Chondrocyte (in vitro differentiated cells): ENCODE data around the gene PCDHGB4. TPM values are rescaled to one million over a fixed set of nuclear protein-coding genes. Genes with fewer than 3 reads are reported as not detected.

Experiments
- DNase-seq: peaks from one replicate; pipeline ENCODE4 v3.0.0; 2021; ENCODE audit warnings: mixed read lengths, low spot score
- H3K27ac Mint-ChIP-seq: one replicate; pipeline ENCODE4 v1.8.0; 2021; ENCODE audit warnings: mild to moderate bottlenecking, moderate library complexity, mixed read lengths; ENCODE audit not compliant: unreplicated experiment
- H3K27me3 Mint-ChIP-seq: 2 replicates; pipeline ENCODE4 v1.8.0; 2021; ENCODE audit warnings: low read depth, mixed read lengths
- H3K36me3 Mint-ChIP-seq: 2 replicates; pipeline ENCODE4 v1.8.0; 2021; ENCODE audit warnings: low read depth, mixed read lengths
- H3K4me1 Mint-ChIP-seq: 2 replicates; pipeline ENCODE4 v1.8.0; 2021; ENCODE audit warnings: low read depth, mild to moderate bottlenecking, mixed read lengths
- H3K4me3 Mint-ChIP-seq: one replicate; pipeline ENCODE4 v1.8.0; 2021; ENCODE audit warnings: mild to moderate bottlenecking, moderate library complexity, mixed read lengths; ENCODE audit not compliant: unreplicated experiment
- H3K9me3 Mint-ChIP-seq: 2 replicates; pipeline ENCODE4 v1.8.0; 2021; ENCODE audit warnings: low read depth, mixed read lengths
- total RNA-seq: library from RNA; stranded (reverse); gene quantifications from 3 replicates; pipeline ENCODE4 v1.2.1, GENCODE V29; 2021
- TF ChIP-seq, protein P1 (sequence below): fragments of 200-600 bp; sonication (generic); IDR thresholded peaks from 2 replicates; pipeline ENCODE4 v1.5.0; 2021; ENCODE audit warnings: antibody characterized with exemption, mild to moderate bottlenecking, moderate library complexity

The PCDHGB4 gene
- total RNA-seq, 1 donor from 2014 or later = 14.2 TPM

DNA sequence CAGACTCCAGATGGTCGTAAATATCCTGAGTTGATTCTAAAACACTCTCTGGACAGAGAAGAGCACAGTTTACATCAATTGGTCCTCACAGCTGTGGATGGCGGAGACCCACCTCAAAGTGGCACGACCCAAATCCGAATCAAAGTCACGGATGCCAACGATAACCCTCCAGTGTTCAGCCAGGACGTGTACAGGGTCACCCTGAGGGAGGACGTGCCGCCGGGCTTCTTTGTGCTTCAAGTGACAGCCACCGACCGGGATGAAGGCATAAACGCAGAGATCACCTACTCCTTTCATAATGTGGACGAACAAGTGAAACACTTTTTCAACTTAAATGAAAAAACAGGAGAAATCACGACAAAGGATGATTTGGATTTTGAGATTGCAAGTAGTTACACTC lies 26.8 kb upstream of the PCDHGB4 start:
- peaks cover 18% of the 10 kb centered on the region for H3K36me3 Mint-ChIP-seq
- no peak for DNase-seq
- TF ChIP-seq, protein P1, sequence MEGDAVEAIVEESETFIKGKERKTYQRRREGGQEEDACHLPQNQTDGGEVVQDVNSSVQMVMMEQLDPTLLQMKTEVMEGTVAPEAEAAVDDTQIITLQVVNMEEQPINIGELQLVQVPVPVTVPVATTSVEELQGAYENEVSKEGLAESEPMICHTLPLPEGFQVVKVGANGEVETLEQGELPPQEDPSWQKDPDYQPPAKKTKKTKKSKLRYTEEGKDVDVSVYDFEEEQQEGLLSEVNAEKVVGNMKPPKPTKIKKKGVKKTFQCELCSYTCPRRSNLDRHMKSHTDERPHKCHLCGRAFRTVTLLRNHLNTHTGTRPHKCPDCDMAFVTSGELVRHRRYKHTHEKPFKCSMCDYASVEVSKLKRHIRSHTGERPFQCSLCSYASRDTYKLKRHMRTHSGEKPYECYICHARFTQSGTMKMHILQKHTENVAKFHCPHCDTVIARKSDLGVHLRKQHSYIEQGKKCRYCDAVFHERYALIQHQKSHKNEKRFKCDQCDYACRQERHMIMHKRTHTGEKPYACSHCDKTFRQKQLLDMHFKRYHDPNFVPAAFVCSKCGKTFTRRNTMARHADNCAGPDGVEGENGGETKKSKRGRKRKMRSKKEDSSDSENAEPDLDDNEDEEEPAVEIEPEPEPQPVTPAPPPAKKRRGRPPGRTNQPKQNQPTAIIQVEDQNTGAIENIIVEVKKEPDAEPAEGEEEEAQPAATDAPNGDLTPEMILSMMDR = no peak
- no peaks in the 10 kb centered on the region for H3K4me1 Mint-ChIP-seq
- H3K27ac Mint-ChIP-seq = no peak overlapping the region
- peaks cover 72% of the 10 kb centered on the region for H3K9me3 Mint-ChIP-seq
- no peak overlapping the region for H3K4me3 Mint-ChIP-seq
- no peaks in the 10 kb centered on the region for H3K27me3 Mint-ChIP-seq

DNA sequence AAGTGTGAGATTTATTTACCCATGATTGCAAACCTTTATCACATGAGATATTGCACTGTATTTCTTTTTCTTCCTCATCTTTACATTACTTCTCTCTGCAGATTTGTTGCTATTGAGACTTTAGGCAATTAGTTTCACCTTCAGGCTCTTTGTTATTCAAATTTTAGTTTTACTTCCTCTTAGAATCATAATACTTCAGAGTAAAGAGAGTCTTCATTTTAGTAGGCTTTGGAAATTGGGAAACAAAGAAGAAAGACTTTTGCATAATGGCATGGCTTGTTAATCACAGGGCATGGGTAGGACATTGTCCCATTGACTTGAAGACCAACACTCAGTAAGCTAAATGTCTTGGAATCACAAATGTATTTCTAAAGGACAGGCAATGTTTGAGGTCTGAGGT lies 24.8 kb upstream of the PCDHGB4 start:
- H3K4me1 Mint-ChIP-seq = no peaks in the 10 kb centered on the region
- no peak for DNase-seq
- no peaks in the 10 kb centered on the region for H3K27me3 Mint-ChIP-seq
- H3K36me3 Mint-ChIP-seq = peaks cover 12% of the 10 kb centered on the region
- TF ChIP-seq, protein P1 = no peak
- H3K27ac Mint-ChIP-seq = no peak overlapping the region
- H3K4me3 Mint-ChIP-seq = no peak overlapping the region
- peaks cover 68% of the 10 kb centered on the region for H3K9me3 Mint-ChIP-seq

DNA sequence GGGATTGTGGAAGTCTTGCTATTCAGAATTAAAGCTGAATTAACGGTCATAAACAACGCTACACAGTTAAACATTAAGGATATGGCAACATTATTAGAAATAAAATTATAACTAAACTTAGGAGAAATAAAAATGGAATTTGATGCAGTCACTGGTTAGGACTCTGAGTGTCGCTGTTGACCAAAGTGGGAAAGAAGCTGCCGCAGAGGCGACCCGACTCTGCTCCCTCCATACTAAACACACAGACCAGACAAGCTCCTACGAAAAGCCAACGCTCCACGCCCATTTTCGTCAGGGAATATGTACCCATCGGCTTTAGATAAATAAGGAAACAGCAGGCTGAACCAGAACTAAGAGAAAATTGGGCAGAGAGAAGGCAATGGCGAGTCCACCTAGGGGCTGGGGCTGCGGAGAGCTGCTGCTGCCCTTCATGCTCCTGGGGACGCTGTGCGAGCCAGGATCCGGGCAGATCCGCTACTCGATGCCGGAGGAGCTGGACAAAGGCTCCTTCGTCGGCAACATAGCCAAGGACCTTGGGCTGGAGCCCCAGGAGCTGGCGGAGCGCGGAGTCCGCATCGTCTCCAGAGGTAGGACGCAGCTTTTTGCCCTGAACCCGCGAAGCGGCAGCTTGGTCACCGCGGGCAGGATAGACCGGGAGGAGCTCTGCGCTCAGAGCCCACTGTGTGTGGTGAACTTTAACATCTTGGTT lies 23.4 kb upstream of the PCDHGB4 start, which contains the start of gene PCDHGA5:
PCDHGA5 (plus strand) TSS at position 211 of the 709 bp plus-strand sequence; CDS start at position 380, 169 bp downstream.
- Mint-ChIP-seq H3K27me3 (no peaks in the 10 kb centered on the region), H3K36me3 (peaks cover 12% of the 10 kb centered on the region), H3K4me3 (no peak within 1 kb of the TSS), H3K27ac (no peak within 1 kb of the TSS), H3K9me3 (peaks cover 67% of the 10 kb centered on the region), H3K4me1 (no peaks in the 10 kb centered on the region)
- TF ChIP-seq, protein P1 = no peak
- no peak for DNase-seq

DNA sequence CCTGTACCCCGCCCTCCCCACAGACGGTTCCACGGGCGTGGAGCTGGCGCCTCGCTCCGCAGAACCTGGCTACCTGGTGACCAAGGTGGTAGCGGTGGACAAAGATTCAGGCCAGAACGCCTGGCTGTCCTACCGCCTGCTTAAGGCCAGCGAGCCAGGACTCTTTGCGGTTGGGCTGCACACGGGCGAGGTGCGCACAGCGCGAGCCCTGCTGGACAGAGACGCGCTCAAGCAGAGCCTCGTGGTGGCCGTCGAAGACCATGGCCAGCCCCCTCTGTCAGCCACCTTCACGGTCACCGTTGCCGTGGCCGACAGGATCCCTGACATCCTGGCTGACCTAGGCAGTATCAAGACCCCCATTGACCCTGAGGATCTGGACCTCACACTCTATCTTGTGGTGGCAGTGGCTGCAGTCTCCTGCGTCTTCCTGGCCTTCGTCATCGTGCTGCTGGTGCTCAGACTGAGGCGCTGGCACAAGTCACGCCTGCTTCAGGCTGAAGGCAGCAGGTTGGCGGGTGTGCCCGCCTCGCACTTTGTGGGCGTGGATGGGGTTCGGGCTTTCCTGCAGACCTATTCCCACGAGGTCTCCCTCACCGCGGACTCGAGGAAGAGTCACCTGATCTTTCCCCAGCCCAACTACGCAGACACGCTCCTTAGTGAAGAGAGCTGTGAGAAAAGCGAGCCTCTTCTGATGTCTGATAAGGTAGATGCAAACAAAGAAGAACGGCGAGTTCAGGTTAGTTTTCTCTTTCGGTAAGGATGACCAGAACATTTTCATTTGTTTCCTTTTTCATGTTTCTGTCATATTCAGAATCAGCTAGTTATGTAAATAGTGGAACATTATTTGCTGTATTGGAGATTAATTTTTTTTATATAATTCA lies 21.2 kb upstream of the PCDHGB4 start:
- Mint-ChIP-seq H3K27me3 (no peaks in the 10 kb centered on the region), H3K4me3 (no peak overlapping the region), H3K36me3 (peaks cover 8% of the 10 kb centered on the region), H3K9me3 (peaks cover 62% of the 10 kb centered on the region), H3K4me1 (no peaks in the 10 kb centered on the region), H3K27ac (no peak overlapping the region)
- TF ChIP-seq, protein P1 = no peak
- no peak for DNase-seq

DNA sequence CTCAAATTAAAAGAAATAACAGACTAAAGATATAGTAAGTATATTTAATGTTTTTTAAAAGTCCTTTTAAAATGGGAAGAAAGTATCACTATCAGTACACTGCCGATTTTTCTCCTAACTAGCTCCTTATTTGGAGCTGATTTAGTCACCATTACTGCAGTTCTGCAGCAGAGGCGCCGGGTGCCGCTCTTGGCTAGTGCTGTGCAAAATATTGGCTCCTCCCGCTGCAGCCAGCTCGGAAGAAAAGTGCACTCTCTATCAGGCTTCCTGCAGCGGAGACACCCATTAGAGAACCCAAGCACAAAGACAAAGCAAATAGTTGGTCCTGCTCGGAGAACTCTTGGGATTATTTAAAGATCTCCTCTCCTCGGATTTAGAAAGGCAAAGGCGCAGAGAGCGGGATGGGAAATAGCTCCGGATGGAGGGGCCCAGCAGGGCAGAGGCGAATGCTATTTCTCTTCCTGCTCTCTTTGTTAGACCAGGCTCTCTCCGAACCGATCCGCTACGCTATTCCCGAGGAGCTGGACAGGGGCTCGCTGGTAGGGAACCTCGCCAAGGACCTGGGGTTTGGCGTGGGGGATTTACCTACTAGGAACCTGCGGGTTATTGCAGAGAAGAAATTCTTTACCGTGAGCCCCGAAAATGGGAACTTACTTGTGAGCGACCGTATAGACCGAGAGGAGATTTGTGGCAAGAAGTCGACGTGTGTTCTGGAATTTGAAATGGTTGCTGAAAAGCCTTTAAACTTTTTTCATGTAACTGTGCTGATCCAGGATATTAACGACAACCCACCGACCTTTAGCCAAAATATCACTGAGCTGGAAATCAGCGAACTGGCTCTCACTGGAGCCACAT lies 17.3 kb upstream of the PCDHGB4 start, which contains the start of gene PCDHGB3:
PCDHGB3 (plus strand) TSS at position 249 of the 855 bp plus-strand sequence; CDS start at position 402, 153 bp downstream.
- Mint-ChIP-seq H3K27me3 (no peaks in the 10 kb centered on the region), H3K4me3 (no peak within 1 kb of the TSS), H3K36me3 (peaks cover 10% of the 10 kb centered on the region), H3K27ac (no peak within 1 kb of the TSS), H3K4me1 (no peaks in the 10 kb centered on the region), H3K9me3 (peaks cover 53% of the 10 kb centered on the region)
- DNase-seq = no peak
- TF ChIP-seq, protein P1 = no peak
